Fibroblast of the conjunctiva (primary cell): ENCODE measurements around the gene DAPK1.
A peak's percentile ranks its signal among the peaks of the same experiment; 100 is the strongest.

Source experiments
- DNase-seq: peaks from one replicate; pipeline ENCODE4 v3.0.0-alpha.2; 2010; ENCODE audit warnings: low read depth

The DAPK1 gene

DNA sequence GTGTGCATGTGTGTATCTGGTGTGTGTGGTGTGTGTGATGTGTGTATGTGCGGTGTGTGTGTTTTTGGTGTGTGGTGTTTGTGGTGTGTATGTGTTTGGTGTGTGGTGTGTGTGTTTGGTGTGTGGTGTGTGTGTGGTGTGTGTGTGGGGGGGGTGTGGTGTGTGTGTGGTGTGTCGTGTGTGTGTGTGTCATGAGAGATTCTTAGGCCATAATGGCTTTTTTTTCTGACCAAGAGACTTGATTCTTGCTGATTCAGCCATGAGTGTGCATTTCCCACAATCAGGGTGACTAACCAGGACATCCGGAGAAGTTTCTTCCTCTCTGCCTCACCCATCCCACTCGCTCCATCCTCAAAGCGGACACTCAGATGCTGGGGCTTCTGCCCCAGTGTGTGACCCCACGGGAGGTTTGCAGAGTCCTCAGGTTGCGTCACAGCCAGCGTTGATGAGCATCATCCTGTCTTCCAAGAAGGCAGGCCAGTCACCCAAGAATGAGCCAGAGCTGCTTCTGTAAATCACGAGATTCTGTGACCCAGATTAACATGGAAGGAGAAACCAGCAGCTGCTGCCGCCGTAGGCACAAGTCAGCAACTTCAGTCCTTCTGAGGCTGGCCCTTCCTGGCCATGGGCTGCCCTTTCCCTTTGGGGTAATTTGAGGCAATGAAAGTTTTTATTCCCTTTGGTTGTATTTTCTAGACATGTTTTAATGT, 215.8 kb downstream of the DAPK1 start:
- DNase-seq, result peak; percentile 93

DNA sequence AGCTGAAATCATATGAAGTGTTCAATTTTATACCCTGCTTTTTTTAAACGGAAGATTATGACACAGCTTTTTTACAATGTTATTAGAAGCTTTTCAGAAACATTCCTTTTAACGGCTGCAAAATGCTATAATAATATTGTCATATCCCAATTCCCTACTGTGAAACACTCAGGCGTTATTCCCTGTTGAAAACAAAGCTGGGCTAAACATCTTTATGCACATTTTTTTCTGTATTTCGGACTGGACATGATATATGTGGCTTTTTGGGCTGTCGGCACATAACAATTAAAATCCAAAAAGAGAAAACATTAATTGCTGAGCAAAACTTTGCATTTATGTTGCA, 216.3 kb downstream of the DAPK1 start:
- no peak for DNase-seq

GRCh38 chr9:87714819-87715218, 217.2 kb downstream of the DAPK1 start:
- DNase-seq, result peak; percentile 70

DNA sequence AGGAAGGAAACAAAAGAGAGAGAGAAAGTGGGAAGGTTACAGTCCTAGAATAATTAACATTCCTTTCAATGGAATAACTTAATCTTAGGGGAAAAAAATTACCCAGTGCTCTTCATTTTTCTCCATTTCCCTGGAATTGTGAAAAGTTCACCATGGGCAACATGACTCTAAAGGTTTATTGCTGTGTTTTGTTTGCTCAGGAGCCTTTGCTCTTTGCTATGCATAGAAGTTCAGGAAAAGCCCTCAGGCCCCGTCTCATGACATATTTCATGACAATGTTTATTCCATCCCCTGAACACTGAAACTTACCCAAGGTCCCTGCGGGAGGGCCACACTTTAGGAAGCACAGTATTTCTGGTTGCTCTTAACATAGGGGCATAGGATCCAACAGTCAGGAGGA, 218.5 kb downstream of the DAPK1 start:
- DNase-seq, result no peak

GRCh38 chr9:87717456-87717855, 219.8 kb downstream of the DAPK1 start:
- no peak for DNase-seq

GRCh38 chr9:87718231-87718630, 220.6 kb downstream of the DAPK1 start:
- no peak for DNase-seq

DNA sequence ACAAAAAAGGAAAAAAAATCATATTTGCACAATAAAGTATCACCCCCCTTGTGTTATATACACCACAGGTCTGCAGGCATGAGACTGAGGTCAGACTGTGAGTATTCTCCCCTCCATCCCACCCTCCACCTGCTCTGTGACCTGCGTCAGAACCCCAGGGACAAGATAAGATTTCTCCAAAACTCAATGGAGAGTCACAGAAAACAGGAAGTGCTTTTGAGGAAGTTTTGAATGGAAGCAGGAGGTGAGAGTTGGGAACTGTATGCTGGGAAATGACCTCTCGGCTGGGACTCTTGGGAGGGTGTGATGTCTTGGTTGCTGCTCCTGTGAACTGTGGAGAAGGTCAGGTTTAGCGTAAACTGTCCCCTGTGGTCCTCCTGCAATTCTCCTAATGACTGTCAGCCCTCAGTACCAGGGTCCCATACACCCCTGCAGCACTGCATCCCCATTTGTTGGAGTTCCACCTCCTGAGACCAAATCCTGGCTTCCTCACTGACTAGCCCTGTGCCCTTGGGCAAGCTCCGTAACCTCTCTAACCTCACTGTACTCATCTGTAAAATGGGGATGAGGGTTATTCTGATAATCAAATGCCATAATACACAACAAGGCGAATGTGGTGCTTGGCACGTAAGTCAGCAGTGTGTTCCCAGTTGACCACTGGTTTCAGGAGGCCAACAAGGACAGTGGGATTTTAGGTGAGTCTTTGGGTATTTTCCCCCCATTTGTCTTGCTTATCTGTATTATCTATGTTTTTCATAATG, 221.4 kb downstream of the DAPK1 start:
- DNase-seq, result no peak

DNA sequence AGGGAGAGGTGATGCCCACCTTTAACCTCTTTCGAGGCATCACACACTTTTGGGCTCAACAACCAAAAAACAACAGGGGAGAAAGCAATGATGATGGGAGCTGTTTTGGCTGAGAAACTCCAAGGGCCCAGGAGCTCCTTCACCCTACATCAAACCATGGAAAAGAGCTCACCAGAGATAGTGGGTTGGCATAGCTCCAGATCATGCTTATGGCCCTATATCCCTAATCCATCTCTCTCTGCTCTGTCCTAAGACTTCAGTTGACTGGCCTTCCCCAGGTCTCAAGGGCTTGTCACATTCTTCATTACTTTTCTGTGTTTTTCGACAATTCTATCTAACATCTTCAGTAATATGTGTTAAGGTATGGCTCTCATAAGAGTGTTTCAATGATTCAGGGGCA, 222.5 kb downstream of the DAPK1 start:
- DNase-seq, result no peak

- no peak for DNase-seq
These were observed 224.9 kb downstream of the DAPK1 start for GRCh38 chr9:87722393-87723088.

DNA sequence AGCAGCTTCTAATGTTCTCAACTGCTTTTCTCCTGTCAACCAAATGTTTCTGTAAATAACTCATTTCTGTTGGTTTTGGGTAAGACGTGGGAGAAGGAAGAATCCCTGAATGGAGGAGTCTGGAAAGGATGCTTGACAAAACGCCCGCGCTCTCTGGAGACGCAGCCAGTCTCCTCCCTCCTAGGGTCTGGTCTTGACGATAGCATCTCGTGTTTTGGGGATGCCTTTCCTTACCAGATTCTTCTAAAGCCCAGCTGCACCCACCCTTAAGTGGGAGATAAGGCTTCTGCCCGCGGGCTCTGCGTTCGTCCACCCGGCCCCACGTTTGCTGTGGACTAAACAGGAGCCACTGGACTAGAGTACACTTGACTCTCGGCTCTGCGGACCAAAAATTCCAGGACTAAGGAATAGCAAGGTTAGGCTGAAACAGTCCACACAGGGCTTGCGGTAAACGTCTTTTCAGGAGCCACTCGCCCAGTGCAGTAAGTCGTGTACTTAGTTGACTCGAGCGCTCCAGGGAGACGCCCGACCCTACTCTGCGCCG, 227.8 kb downstream of the DAPK1 start:
- no peak for DNase-seq

- peak; percentile 79 for DNase-seq
These were observed 228.4 kb downstream of the DAPK1 start, which contains the start of gene CTSL for GRCh38 chr9:87725900-87726709. Gene CTSL (plus strand): TSS chr9:87726119. CDS start chr9:87727604, 1,485 bp downstream.

GRCh38 chr9:87729246-87729645, 231.6 kb downstream of the DAPK1 start:
- no peak for DNase-seq

GRCh38 chr9:87731321-87731720, 233.7 kb downstream of the DAPK1 start:
- no peak for DNase-seq

GRCh38 chr9:87732344-87732743, 234.7 kb downstream of the DAPK1 start:
- DNase-seq, result no peak

- no peak for DNase-seq
These were observed 235.1 kb downstream of the DAPK1 start for GRCh38 chr9:87732756-87733155.

DNA sequence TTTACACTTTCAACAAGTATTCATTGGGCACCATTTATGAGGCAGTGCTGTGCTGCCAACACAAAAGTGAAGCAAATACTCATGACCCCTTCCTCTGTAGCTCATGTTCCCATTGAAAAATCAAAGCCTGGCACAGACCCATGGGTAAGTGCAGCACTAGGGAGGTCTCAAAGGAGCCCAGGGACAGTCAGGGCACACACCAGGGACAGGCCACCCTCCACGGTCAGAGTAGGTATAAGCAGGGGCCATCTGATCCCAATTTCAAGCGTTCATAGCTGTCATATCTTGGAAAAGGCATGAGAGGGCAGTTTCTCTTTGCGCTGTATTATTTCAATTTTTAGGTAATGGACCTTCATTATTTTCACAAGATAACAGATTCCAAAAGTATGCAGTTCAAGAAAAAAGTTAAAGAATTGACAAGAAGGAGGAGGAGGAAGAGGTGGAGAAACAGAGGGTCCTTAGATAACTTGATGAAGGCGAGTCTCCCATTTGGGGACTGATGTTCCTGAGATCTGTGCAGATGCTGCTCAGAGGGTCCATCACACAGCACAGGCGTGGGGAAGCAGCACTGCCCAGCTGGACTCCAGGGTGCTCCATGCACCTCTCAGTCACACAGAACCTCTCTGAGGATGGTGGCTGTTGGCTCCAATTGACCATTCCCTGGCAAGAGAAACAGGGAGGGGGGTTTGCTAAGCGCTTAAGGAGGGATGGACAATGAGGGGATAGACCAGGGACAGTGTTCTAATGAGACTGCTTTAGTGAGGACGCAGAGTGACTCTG, 235.8 kb downstream of the DAPK1 start:
- no peak for DNase-seq

GRCh38 chr9:87734106-87734505, 236.4 kb downstream of the DAPK1 start:
- no peak for DNase-seq

DNA sequence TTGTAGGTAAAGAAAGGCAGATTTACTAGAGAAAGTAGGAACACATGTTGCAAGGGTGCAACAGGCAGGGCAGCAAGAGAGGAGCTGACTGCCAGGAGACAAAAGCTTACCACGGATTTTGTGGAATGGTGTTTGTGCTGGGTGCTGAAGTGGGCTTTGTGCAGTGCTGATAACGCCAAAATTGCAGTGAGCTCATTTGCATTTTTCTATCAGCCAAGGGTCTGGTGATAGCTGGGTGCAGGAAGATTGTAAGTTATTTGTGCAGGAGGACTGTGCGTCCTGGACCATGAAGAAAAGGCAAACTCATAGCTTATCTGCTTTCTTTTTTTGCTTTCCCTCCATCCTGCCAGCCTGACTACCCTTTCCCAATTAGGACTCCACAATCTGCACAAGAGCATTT, 241.9 kb downstream of the DAPK1 start:
- no peak for DNase-seq

DNA sequence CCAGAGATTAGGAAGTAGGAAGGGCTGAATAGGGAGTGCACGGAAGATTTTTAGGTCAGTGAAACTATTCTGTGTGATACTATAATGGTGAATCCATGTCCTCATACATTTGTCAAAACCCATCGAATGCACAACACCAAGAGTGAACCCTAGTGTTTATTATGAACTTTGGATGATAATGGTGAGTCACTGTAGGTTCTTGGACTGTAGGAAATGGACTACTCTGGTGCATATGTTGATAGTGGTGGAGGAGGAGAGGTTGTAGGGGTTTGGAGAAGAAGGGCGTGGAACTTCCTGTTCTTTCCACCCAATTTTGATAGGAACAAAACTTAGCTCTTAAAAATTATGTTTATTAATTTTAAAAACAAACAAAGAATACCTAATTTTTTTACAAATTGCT, 242.5 kb downstream of the DAPK1 start:
- DNase-seq, result no peak

DNA sequence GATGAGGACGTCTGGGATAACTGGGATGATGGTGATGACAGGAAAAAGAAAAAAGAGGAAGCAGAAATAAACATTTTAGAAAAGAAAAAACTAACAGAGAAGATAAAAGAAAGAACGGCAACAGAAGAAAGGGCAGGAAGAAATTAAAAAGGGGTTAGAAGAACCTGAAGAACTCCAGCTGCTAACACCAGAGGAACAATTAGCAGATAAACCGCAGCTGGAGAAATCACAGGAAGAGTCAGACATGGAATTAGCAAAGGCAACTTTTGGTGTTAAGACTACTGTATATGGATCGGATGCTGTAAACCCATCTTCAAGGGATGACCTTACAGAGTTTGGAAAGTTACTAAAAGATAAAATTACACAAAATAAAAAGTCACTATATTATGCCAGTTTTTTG, 243.7 kb downstream of the DAPK1 start:
- DNase-seq, result no peak

DNA sequence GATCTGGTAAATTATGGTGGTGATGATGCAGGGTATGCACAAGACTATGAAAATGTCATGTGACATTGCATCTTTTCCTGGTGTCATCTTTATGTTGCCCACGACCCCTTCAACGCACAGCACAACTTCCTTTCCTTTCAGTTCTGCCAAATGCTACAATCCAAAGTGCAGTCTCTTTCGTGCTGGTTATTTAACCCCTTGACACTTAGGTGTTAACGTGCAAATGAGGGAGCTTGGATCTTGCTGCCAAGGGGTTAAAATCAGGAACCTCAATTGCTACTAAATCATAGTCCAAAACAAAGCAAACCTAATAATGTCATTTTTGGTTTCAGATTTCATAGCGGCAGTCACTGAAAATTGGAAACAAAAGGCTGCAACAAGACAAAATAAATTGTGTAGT, 244.2 kb downstream of the DAPK1 start:
- DNase-seq, result no peak
